Measurements from ENCODE around the gene MACROD2.

Gene MACROD2

GRCh38 chr20:14470231-14470899 lies 475.0 kb downstream of the MACROD2 start:
- no peak for DNase-seq (ENCODE audit: low read depth)

DNA sequence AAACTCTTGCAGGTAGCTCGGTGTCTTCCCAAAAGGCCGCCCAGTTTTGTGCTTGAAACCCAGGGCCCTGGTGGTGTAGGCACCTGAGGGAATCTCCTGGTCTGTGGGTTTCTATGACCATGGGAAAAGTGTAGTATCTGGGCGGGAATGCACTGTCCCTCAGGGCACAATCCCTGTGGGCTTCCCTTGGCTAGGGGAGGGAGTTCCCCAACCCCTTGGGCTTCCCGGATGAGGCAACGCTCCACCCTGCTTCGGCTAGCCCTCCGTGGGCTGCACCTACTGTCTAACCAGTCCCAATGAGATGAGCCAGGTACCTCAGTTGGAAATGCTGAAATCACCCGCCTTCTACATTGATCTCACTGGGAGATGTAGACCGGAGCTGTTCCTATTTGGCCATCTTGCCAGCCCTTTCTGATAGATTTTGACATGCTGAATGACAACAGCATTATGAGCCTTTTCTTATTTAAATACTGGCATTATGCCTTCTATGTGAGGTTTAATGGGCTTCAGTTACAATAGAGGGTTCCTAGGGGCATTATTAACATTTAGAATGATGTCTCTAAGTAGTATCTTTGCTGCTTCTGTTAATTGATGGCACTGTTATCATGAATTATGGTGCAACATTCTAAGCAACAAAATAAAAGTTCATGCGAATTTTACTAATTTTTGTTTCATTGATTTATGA lies 475.8 kb downstream of the MACROD2 start:
- no peak for DNase-seq (ENCODE audit: low read depth)

- DNase-seq (ENCODE audit: low read depth), result no peak
These were observed 481.8 kb downstream of the MACROD2 start for GRCh38 chr20:14477125-14477524.

- DNase-seq (ENCODE audit: low read depth), result no peak
These were observed 482.8 kb downstream of the MACROD2 start for GRCh38 chr20:14478126-14478525.

GRCh38 chr20:14481863-14482262 lies 486.5 kb downstream of the MACROD2 start:
- DNase-seq (ENCODE audit: low read depth), result no peak

DNA sequence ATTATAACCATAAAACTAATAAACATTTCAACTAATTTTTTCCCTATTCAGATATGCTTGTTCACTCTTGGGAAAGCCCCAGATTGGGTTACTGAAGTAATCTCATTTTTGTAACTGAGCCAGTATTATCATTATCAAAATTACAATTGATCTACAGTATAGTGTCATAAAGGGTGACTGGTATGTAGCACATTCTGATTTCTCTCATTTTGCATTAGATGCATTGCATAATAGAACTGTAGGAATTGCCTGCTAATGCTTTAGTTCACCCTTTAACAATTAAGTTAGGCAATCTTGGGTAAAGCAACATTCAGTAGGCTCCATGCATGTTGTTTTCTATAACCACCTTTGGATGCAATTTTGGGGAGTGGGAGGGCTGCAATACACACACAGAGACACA lies 492.9 kb downstream of the MACROD2 start:
- DNase-seq (ENCODE audit: low read depth), result no peak

DNA sequence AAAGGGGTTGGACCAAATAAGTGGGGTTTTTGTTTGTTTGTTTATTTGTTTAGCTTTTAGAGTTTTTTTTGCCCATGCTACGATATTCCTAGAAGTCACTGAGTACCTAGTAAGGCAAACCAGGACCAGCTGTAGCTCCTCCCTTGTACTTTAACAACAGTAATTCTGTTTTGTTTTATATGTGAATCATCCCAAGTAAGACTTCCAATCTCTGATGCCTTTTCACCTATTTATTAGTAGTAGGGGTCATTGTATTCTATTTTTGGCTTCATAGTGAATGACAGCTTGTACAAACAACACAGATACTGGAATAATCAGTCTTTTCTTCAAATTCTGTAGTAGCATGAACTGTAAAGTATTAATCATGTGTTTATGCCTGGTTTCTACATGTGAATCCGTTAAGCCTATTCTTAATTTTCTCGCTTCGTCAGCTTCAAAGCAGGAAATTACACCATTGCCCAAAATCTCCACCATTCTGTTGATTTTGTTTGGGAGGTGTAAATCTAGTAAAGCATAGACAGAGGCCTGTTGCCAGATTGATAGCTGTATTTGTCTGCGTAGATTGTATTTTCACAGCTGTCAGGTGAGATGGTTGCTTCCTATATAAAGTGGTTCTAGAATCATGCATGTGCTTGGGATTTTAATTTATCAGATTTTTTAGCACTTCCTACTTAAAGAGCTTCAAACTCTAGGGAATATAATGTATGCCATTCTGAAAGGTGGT lies 493.6 kb downstream of the MACROD2 start:
- no peak for DNase-seq (ENCODE audit: low read depth)

- DNase-seq (ENCODE audit: low read depth), result no peak
These were observed 494.2 kb downstream of the MACROD2 start for GRCh38 chr20:14489544-14489943.

DNA sequence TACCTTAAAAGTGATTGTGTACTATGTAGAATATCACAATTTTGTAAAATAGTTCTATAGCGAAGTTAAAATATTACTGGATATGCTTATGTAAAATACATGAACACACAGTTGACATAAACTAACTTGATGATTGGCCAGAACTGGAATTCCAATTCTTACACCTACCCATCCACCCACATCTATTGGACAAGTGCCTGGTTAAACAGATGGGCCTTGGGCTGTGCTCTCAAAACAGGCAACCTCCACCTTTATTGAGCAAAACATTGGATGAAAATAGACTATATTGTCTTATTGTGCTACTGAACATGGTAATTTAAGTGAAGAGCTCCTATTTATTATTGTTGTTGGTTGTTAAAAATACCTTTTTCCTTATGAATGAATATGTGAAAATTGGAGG lies 496.1 kb downstream of the MACROD2 start:
- no peak for DNase-seq (ENCODE audit: low read depth)

DNA sequence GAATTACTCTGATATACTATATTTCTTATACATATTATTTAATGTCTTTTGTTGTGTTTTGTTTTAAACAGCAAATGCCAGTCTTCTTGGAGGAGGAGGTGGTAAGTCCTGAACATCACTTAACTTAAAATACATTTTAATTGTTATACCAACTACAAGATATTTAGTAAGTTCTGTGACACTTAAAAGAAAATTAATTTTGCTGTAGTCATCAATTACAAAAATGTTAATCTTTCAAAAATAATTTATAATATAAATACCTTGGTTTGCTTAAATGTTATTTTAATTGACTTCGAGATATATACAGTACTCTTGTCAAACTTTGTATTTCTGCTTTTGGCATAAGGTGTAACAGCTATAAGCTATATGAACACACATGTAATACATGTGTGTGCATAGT lies 498.1 kb downstream of the MACROD2 start:
- DNase-seq (ENCODE audit: low read depth), result no peak

GRCh38 chr20:14494355-14494754 lies 499.0 kb downstream of the MACROD2 start:
- no peak for DNase-seq (ENCODE audit: low read depth)

DNA sequence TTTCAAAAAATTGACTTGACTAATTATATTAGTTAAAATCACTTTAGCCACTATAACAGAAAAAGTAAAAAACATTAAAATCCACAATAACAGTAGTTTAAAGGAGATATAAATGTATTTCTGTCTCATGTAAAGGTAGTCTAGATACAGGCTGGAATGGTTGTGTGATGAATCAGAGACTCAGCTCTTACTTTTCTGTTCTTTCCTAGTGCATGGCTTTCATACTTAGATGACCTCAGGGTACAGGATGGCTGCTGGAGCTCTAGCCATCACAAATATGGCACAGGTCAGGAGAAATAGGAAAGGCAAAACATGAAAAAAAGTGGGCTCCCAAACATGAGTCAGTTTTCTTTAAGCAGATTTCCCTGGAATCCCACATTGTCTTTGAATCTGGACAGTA lies 499.8 kb downstream of the MACROD2 start:
- no peak for DNase-seq (ENCODE audit: low read depth)

DNA sequence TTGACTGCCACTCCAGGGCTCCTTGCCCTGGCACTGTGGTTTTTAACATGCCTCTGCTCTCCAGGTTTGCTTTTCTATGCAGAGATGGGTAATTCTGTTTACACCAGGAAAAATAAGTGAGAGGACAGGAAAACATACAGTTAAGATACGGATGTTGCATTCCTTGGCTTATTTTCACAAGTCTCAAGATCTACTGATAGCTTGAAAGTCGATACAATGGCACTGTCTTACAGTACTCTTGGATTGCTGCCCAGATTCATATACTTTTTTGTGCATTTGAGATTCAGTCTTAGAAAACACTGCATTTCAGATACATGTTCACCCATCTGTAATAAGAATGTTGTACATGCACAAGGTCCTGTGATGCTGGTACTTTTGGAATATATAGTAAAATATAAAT lies 501.7 kb downstream of the MACROD2 start:
- DNase-seq (ENCODE audit: low read depth), result no peak

DNA sequence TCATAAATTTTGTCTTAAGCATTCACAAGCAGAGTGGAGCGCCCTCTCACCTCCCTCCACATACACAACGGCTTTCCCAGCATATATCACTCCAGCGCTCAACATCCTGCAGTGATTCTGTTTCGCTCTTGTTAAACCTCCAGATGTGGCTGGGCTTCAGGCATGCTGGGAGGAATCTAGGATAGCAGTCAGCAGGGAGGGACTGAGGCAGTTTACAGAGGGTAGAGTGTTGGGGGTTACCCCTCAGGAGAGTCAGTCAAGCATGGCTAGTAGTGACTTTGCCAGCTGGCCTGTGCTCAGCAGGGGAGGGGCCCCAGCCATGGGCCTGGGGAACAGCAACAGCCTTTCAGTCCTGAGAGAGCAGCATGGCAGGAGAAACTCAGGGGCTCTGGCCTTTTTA lies 503.5 kb downstream of the MACROD2 start:
- no peak for DNase-seq (ENCODE audit: low read depth)

- DNase-seq (ENCODE audit: low read depth), result no peak
These were observed 510.2 kb downstream of the MACROD2 start for GRCh38 chr20:14505476-14505875.

GRCh38 chr20:14507711-14508110 lies 512.4 kb downstream of the MACROD2 start:
- no peak for DNase-seq (ENCODE audit: low read depth)

DNA sequence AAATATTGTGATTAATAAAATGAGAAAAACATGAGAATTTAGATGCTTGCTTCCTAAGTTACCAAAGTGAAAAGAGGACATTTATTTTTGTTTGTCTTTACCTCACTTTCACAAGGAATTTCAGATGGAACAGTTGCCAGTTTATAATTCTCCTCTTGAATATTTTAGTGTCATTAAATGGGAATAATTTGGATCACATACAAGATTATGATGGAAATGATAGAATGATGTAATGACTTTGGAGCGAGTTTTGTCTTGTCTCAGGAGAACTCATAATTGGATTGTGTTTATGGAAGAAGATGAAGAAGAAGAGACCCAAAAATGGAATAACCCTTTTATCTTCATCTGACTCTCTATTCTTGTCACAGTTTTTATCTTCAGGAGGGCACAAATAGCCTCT lies 515.0 kb downstream of the MACROD2 start:
- DNase-seq (ENCODE audit: low read depth), result no peak

DNA sequence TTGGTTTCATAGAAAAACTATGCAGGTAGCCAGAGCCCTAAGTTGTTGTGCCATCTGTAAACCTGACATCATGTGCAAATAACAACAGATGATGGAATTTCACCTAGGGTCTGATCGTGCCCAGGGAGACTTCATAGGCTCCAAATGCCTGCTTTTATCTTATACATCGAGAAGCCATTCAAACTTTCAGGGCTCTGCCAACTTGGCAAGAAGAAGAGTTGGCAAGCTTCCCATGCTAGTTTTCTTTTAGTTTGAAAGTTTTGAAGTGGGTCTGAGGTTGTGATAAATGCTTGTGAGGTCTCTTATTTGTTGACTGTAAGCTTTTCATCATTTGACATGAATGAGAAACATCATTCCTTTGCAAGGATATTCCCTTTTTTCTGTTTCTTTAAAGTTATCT lies 517.5 kb downstream of the MACROD2 start:
- no peak for DNase-seq (ENCODE audit: low read depth)

- DNase-seq (ENCODE audit: low read depth), result no peak
These were observed 523.3 kb downstream of the MACROD2 start for GRCh38 chr20:14518648-14519047.

GRCh38 chr20:14521016-14521415 lies 525.7 kb downstream of the MACROD2 start:
- DNase-seq (ENCODE audit: low read depth), result no peak

DNA sequence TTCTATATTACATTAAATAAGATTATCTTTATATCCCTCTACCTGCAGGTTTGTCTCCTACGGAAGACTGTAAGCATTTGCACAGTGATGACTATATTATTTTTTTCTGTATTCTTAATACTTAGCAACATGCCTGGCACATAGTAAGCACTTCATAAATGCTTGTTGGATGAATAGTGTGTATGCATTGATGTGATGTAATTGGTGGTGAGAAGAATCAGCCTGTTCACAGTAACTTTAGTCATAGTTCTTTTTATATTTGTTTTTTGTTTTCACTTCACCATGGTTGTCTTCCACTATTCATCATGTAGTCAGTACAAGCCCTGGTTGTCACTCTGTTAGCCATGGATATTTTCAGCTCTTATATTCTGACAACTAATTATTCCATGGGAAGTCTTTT lies 526.1 kb downstream of the MACROD2 start:
- no peak for DNase-seq (ENCODE audit: low read depth)

- no peak for DNase-seq (ENCODE audit: low read depth)
These were observed 527.3 kb downstream of the MACROD2 start for GRCh38 chr20:14522595-14522994.

- no peak for DNase-seq (ENCODE audit: low read depth)
These were observed 527.8 kb downstream of the MACROD2 start for GRCh38 chr20:14523090-14523489.

All from stimulated activated CD8-positive, alpha-beta memory T cell treated with anti-CD3 and anti-CD28 coated beads, Interleukin-12 subunit alpha, Interleukin-12 subunit beta, amount 100 ng/mL, for 1 hour (primary cell).